Activated B cell treated with CpG ODN at 0.5 μM for 24 hours (primary cell): ENCODE results near the gene ENGASE. TPM values are rescaled to one million over a fixed set of nuclear protein-coding genes. Genes with fewer than 3 reads are reported as not detected.
A peak's percentile ranks its signal among the peaks of the same experiment; 100 is the strongest.

Experiments
- ATAC-seq: fragments of 200-7000 bp; cut with Tn5 transposase; one replicate; pipeline ENCODE4 v1.10.0; 2021; ENCODE audit warnings: low read depth, mild to moderate bottlenecking, moderate library complexity
- CTCF ChIA-PET: fragments of 350-600 bp; sonication (Branson Sonifier 250); formaldehyde crosslinking; loops from one replicate; lab custom pipeline; 2021; ENCODE audit warnings: antibody characterized with exemption; lab: Charles Lee
- POLR2A ChIA-PET: fragments of 350-600 bp; sonication (Branson Sonifier 250); formaldehyde crosslinking; loops from one replicate; lab custom pipeline; 2021; ENCODE audit warnings: antibody characterized with exemption; lab: Charles Lee
- DNase-seq: peaks from one replicate; pipeline ENCODE4 v3.0.0; 2022
- H3K27ac Mint-ChIP-seq: one replicate; pipeline ENCODE4 v1.8.0; 2020; ENCODE audit warnings: mixed read lengths
- H3K27me3 Mint-ChIP-seq: one replicate; pipeline ENCODE4 v1.8.0; 2021; ENCODE audit warnings: mixed read lengths
- H3K36me3 Mint-ChIP-seq: one replicate; pipeline ENCODE4 v1.8.0; 2021; ENCODE audit warnings: low read depth, mixed read lengths
- H3K4me1 Mint-ChIP-seq: one replicate; pipeline ENCODE4 v1.8.0; 2021; ENCODE audit warnings: mixed read lengths
- H3K4me3 Mint-ChIP-seq: one replicate; pipeline ENCODE4 v1.8.0; 2020; ENCODE audit warnings: mild to moderate bottlenecking, mixed read lengths
- H3K9me3 Mint-ChIP-seq: one replicate; pipeline ENCODE4 v1.8.0; 2020; ENCODE audit warnings: mixed read lengths
- CTCF ChIP-seq: fragments of 200-600 bp; IDR thresholded peaks from one replicate; pipeline ENCODE4 v1.8.0; 2022; ENCODE audit warnings: antibody characterized with exemption, mild to moderate bottlenecking
- intact Hi-C: fragments of 100-400 bp; cut with micrococcal nuclease; formaldehyde crosslinking; loops from one replicate; pipeline ENCODE4 v1.15.1; 2024
- total RNA-seq: library from RNA; stranded (reverse); gene quantifications from 2 replicates; pipeline ENCODE4 v1.2.3, GENCODE V29; 2022

ENGASE gene
- total RNA-seq, 1 donor from 2014 or later = 60.1 TPM

- no peak for ATAC-seq
- DNase-seq = no peak
- TF ChIP-seq CTCF = no peak
- peaks cover 3% of the 10 kb centered on the region for H3K4me1 Mint-ChIP-seq
- H3K36me3 Mint-ChIP-seq = peaks cover 68% of the 10 kb centered on the region
- intact Hi-C loops = loop anchor here (1.0 kb wide), 1 partner anchor 35 kb away; no protein-coding TSS in a partner anchor
- no peaks in the 10 kb centered on the region for H3K27me3 Mint-ChIP-seq
- no peaks in the 10 kb centered on the region for H3K9me3 Mint-ChIP-seq
- no peak overlapping the region for H3K27ac Mint-ChIP-seq
- ChIA-PET CTCF (interaction anchor here (1.2 to 1.7 kb wide), 2 partner anchors 15 to 307 kb away, joined by 3 to 5 read pairs; no protein-coding TSS in a partner anchor), POLR2A (no interaction called here)
- no peak overlapping the region for H3K4me3 Mint-ChIP-seq
These were observed 7.1 kb downstream of the ENGASE start for GRCh38 chr17:79081571-79082276.

GRCh38 chr17:79082311-79083190 is 7.9 kb downstream of the ENGASE start:
- Mint-ChIP-seq H3K9me3 (no peaks in the 10 kb centered on the region), H3K4me3 (no peak overlapping the region), H3K27me3 (no peaks in the 10 kb centered on the region), H3K4me1 (peaks cover 3% of the 10 kb centered on the region), H3K27ac (no peak overlapping the region), H3K36me3 (peaks cover 68% of the 10 kb centered on the region)
- ChIA-PET CTCF (interaction anchor here (1.0 to 9.4 kb wide), 4 partner anchors 12 to 310 kb away, joined by 3 to 161 read pairs (median 4); no protein-coding TSS in a partner anchor), POLR2A (no interaction called here)
- ATAC-seq = peak; percentile 72
- intact Hi-C loops = loop anchor here (1.0 kb wide), 1 partner anchor 36 kb away; no protein-coding TSS in a partner anchor
- peak; percentile 40 for TF ChIP-seq CTCF
- peak; percentile 37 for DNase-seq

- no peak overlapping the region for H3K27ac Mint-ChIP-seq
- POLR2A ChIA-PET = no interaction called here
- H3K9me3 Mint-ChIP-seq = no peaks in the 10 kb centered on the region
- peaks cover 64% of the 10 kb centered on the region for H3K36me3 Mint-ChIP-seq
- DNase-seq (no peak), ATAC-seq (no peak)
- H3K4me1 Mint-ChIP-seq = peaks cover 3% of the 10 kb centered on the region
- no peak for TF ChIP-seq CTCF
- no peak overlapping the region for H3K4me3 Mint-ChIP-seq
- no peaks in the 10 kb centered on the region for H3K27me3 Mint-ChIP-seq
- intact Hi-C loops = no loop called here
- CTCF ChIA-PET = interaction anchor here (1.0 to 9.4 kb wide), 5 partner anchors 13 to 309 kb away, joined by 3 to 161 read pairs (median 3); no protein-coding TSS in a partner anchor
These were observed 8.8 kb downstream of the ENGASE start for GRCh38 chr17:79083191-79083971.

GRCh38 chr17:79084291-79085153 is 9.9 kb downstream of the ENGASE start:
- no peak for TF ChIP-seq CTCF
- H3K4me1 Mint-ChIP-seq = peaks cover 3% of the 10 kb centered on the region
- no peaks in the 10 kb centered on the region for H3K27me3 Mint-ChIP-seq
- DNase-seq (no peak), ATAC-seq (no peak)
- CTCF ChIA-PET = interaction anchor here (0.7 to 9.4 kb wide), 5 partner anchors 18 to 317 kb away, joined by 3 to 161 read pairs (median 3); no protein-coding TSS in a partner anchor
- peaks cover 56% of the 10 kb centered on the region for H3K36me3 Mint-ChIP-seq
- no peak overlapping the region for H3K4me3 Mint-ChIP-seq
- H3K9me3 Mint-ChIP-seq = no peaks in the 10 kb centered on the region
- POLR2A ChIA-PET = no interaction called here
- intact Hi-C loops = no loop called here
- H3K27ac Mint-ChIP-seq = no peak overlapping the region
